Medulla oblongata (tissue), 1 donor: ENCODE measurements around the gene ERC1.
"Not testable (repeated sequence)": the region's sequence is repeated elsewhere in the genome, so short reads cannot be mapped to it uniquely, and the experiment has no call there.

ENCODE experiments used
- DNase-seq: peaks from one replicate; pipeline ENCODE4 v3.0.0-alpha.2; 2015; ENCODE audit errors: extremely low spot score

Gene ERC1

GRCh38 chr12:1351926-1352325 lies 360.9 kb downstream of the ERC1 start:
- DNase-seq, result no peak

DNA sequence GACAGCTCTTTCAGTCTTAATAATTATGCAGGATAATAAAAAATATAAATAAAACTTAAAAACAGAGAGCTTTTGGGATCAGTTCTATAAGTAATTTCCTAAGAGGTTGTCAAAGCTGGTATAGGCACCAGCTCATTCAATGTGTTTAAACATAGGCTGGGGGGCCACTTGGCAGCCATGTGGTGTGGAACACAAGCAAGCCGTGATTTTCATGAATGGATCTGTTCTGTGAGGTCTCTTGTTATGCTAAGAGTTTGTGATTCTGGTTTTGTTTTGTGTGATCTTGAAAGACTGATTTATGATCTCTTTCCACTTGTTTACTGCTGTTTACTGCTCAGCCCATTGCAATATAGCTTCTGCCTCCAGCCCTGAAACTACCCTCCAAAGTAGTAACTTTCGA lies 362.4 kb downstream of the ERC1 start:
- DNase-seq, result no peak

- no peak for DNase-seq
Observed at GRCh38 chr12:1355396-1355795, 364.4 kb downstream of the ERC1 start.

GRCh38 chr12:1355871-1356270 lies 364.8 kb downstream of the ERC1 start:
- not testable (repeated sequence) for DNase-seq

GRCh38 chr12:1356285-1356684 lies 365.3 kb downstream of the ERC1 start:
- no peak for DNase-seq

GRCh38 chr12:1357171-1357570 lies 366.1 kb downstream of the ERC1 start:
- no peak for DNase-seq

- no peak for DNase-seq
Observed at GRCh38 chr12:1357711-1358110, 366.7 kb downstream of the ERC1 start.

- DNase-seq, result no peak
Observed at GRCh38 chr12:1360441-1361210, 369.6 kb downstream of the ERC1 start.

- no peak for DNase-seq
Observed at GRCh38 chr12:1362143-1362662, 371.2 kb downstream of the ERC1 start.

DNA sequence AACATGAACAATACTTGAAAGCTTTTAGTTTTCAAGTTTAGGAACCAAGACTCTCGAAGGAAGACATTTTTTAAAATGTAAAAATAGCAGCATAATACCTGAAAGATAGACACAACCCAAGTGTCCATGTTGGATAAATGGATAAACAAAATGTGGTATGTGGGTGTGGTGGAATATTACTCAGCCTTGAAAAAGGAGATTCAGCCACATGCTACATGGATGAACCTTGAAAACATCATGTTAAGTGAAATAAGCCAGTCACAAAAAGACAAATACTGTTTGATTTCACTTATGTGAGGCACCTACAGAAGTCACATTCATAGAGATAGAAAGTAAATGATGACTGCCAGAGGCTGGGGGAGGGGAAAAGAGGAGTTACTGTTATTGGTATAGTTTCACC lies 374.7 kb downstream of the ERC1 start:
- no peak for DNase-seq

GRCh38 chr12:1367331-1368291 lies 376.6 kb downstream of the ERC1 start:
- no peak for DNase-seq

DNA sequence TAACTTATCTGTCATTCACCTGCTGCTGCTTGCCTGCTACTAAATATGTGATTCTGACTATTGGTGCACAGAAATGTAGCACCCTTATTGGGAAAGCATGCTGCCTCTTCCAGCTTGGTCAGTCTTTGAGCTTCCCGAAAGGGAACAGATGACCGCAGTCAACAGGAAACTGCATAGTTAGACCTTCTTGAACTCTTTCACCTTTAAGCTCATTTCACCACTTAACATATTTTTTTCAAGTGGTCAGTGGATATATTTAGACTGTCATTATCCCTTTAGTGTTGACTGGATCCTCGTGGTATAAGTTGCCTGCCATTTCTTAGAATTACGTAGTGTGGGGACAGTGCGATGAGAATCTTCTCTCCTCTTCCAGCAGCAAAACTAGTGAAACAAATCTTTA lies 378.4 kb downstream of the ERC1 start:
- no peak for DNase-seq

DNA sequence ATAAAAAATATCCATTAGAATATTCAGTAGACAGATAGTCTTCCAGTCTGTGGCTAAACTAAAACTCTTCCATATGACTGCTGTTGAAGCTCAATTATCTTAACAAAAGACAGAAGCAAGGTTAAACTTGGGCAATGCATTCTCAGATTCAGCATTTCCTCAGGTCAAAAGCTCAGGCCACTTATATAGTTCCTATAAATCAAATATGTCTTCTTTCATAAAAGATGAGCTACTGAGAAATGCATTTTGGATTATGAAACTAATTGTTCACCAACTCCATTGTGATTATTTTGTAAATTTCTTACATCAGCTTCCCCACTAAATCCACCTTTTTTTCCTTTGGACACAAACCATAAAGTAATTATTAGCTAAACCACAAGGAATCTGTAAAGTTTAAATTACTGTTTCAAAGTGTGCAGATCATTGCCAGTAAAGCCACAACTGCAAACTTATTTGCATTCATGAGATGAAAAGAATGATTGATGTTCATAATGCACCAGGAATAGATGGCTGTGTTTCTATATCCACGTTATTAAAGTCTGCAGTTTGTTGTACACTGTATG lies 379.0 kb downstream of the ERC1 start:
- DNase-seq, result no peak

DNA sequence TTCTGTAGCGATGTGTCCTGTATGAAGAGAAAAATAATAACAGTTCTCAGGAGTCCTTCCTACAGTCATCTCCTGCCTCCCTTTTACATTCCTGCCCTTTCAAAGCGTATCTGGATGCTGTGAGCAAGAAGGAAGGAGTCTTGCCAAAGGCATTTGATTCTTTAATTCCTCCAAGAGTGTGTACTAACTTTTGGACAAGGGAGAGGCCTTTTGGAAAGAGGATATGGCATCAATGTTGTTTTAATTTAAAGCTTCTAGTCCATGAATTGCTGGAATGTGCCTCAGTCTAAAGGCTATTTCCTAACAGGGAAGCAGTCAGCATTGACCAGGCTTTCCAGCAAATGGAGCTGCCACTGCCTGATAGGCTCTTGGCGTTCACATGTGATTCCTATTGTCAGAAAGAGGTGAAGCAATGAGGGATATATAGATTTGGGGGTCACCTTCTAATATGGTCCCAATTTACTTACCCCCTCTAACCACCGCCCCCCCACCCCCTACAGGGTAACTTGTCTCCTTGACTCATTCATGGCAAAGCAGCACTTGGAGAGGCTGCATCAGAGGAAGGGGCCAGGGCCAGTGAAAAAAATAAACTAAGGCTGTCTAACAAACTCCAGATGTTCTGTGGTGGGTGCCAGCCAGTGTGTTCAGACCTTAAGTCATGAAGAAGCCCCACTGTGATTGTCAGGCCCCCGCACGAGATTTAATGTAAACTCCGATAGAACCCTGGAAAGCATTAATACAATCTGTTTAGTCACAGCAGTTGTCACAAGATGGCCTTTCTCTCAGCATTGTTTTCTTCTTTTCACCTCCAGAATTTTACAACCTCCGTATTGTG lies 383.1 kb downstream of the ERC1 start:
- DNase-seq, result no peak

DNA sequence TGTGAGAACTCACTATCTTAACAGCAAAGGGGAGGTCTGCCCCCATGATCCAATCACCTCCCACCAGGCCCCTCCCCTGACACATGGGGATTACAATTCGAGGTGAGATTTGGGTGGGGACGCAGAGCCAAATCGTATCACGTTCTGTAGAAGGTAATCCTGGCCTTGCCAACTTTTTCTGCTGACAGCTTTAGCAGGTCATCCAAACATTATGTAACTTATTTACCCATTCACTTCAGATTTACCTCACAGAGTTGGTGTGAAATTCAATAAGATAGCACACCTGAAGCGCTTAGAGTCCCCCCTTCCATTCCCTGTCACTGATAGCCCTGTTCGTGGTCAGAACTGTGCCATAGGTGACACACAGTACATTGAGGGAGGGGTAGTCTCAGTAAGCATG lies 384.3 kb downstream of the ERC1 start:
- DNase-seq, result no peak

DNA sequence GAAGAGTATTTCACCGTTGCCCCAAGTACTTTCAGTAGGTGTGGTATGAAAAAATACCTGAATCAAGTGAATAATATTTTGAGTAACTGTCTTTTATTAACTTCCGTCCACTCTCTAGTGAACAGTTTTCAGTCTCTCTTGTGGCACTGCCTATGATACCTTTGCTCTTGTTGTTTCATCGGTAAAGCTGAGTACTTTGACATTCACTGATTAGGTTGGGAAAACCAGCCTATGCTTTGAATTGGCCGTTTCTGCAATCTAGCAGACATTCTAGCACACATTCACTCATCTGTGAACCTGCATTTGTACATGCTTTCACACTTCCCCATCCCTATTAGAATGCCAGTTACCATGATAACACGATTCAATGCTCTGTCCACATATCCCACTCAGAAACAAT lies 386.1 kb downstream of the ERC1 start:
- DNase-seq, result no peak

GRCh38 chr12:1377681-1378080 lies 386.7 kb downstream of the ERC1 start:
- no peak for DNase-seq

GRCh38 chr12:1380171-1380851 lies 389.3 kb downstream of the ERC1 start:
- DNase-seq, result no peak

- no peak for DNase-seq
Observed at GRCh38 chr12:1382151-1382550, 391.1 kb downstream of the ERC1 start.

DNA sequence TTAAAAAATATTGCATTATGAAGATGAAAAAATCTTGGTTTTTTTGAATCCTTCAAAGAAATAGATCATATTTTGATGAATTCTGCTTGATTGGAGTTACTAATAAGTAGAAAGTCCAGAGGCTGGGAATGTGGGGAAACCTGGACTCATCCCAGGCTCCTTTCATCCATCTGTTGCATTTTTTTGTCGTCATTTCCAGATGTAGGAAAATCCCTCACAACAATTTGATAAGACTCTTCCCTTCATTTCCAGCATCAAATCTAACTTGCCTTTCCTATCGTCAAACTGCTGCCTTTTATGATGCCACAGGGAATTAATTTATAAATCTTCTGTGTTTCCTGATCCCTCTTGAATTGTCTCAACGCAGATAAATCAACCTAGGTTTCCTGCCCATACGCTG lies 391.8 kb downstream of the ERC1 start:
- no peak for DNase-seq

GRCh38 chr12:1383758-1384157 lies 392.7 kb downstream of the ERC1 start:
- DNase-seq, result no peak
